HUES48 (cell line): ENCODE results near the gene RAD51B.

ENCODE experiments used
- H3K27ac ChIP-seq: one replicate; pipeline ENCODE4 v1.7.0; 2013; ENCODE audit warnings: low read depth, low read length, inconsistent platforms
- H3K27me3 ChIP-seq: 2 replicates; pipeline ENCODE4 v1.6.1; 2013; ENCODE audit warnings: mild to moderate bottlenecking, low read length; ENCODE audit not compliant: control insufficient read depth, insufficient read depth
- H3K36me3 ChIP-seq: 2 replicates; pipeline ENCODE4 v1.6.1; 2013; ENCODE audit warnings: low read length; ENCODE audit not compliant: control insufficient read depth, insufficient read depth
- H3K4me1 ChIP-seq: 2 replicates; pipeline ENCODE4 v1.6.1; 2013; ENCODE audit warnings: mild to moderate bottlenecking, low read length; ENCODE audit not compliant: control insufficient read depth, insufficient read depth
- H3K4me3 ChIP-seq: 2 replicates; pipeline ENCODE4 v1.5.1; 2013; ENCODE audit warnings: mild to moderate bottlenecking, low read depth, low read length
- H3K9ac ChIP-seq: 2 replicates; pipeline ENCODE4 v1.6.1; 2013; ENCODE audit warnings: mild to moderate bottlenecking, low read depth, low read length, moderate library complexity
- H3K9me3 ChIP-seq: 2 replicates; pipeline ENCODE4 v1.6.1; 2013; ENCODE audit warnings: low read length; ENCODE audit not compliant: control insufficient read depth, insufficient read depth

RAD51B gene

GRCh38 chr14:68705741-68706283, 886.2 kb downstream of the RAD51B start:
- no peak overlapping the region for H3K4me3 ChIP-seq
- no peaks in the 10 kb centered on the region for H3K4me1 ChIP-seq
- no peak overlapping the region for H3K27ac ChIP-seq
- H3K27me3 ChIP-seq, result no peaks in the 10 kb centered on the region
- H3K36me3 ChIP-seq, result no peaks in the 10 kb centered on the region
- no peak overlapping the region for H3K9ac ChIP-seq
- H3K9me3 ChIP-seq, result no peaks in the 10 kb centered on the region

- H3K36me3 ChIP-seq, result no peaks in the 10 kb centered on the region
- H3K4me1 ChIP-seq, result no peaks in the 10 kb centered on the region
- no peaks in the 10 kb centered on the region for H3K9me3 ChIP-seq
Measured at GRCh38 chr14:68707482-68707881, 887.9 kb downstream of the RAD51B start.

GRCh38 chr14:68708343-68708742, 888.8 kb downstream of the RAD51B start:
- Histone ChIP-seq H3K9ac (no peak overlapping the region), H3K36me3 (no peaks in the 10 kb centered on the region), H3K4me1 (no peaks in the 10 kb centered on the region), H3K4me3 (no peak overlapping the region), H3K27me3 (no peaks in the 10 kb centered on the region), H3K9me3 (no peaks in the 10 kb centered on the region), H3K27ac (no peak overlapping the region)

More at GRCh38 chr14:68707482-68707881, 887.9 kb downstream of the RAD51B start:
- Histone ChIP-seq H3K4me3 (no peak overlapping the region), H3K27ac (no peak overlapping the region), H3K27me3 (no peaks in the 10 kb centered on the region), H3K9ac (no peak overlapping the region)

- Histone ChIP-seq H3K9me3 (no peaks in the 10 kb centered on the region), H3K36me3 (no peaks in the 10 kb centered on the region), H3K4me3 (no peak overlapping the region), H3K9ac (no peak overlapping the region), H3K4me1 (no peaks in the 10 kb centered on the region), H3K27ac (no peak overlapping the region), H3K27me3 (no peaks in the 10 kb centered on the region)
Measured at GRCh38 chr14:68709007-68709406, 889.4 kb downstream of the RAD51B start.

GRCh38 chr14:68710776-68711175, 891.2 kb downstream of the RAD51B start:
- Histone ChIP-seq H3K36me3 (no peaks in the 10 kb centered on the region), H3K9me3 (no peaks in the 10 kb centered on the region), H3K27me3 (no peaks in the 10 kb centered on the region), H3K4me1 (no peaks in the 10 kb centered on the region), H3K9ac (no peak overlapping the region), H3K4me3 (no peak overlapping the region), H3K27ac (no peak overlapping the region)

GRCh38 chr14:68711561-68712309, 892.2 kb downstream of the RAD51B start:
- Histone ChIP-seq H3K4me1 (no peaks in the 10 kb centered on the region), H3K27me3 (no peaks in the 10 kb centered on the region), H3K36me3 (no peaks in the 10 kb centered on the region), H3K9me3 (no peaks in the 10 kb centered on the region), H3K4me3 (no peak overlapping the region), H3K9ac (no peak overlapping the region), H3K27ac (no peak overlapping the region)

GRCh38 chr14:68712703-68713370, 893.3 kb downstream of the RAD51B start:
- no peaks in the 10 kb centered on the region for H3K4me1 ChIP-seq
- H3K27me3 ChIP-seq, result no peaks in the 10 kb centered on the region
- no peaks in the 10 kb centered on the region for H3K36me3 ChIP-seq
- H3K9ac ChIP-seq, result no peak overlapping the region
- no peak overlapping the region for H3K4me3 ChIP-seq
- H3K27ac ChIP-seq, result no peak overlapping the region
- no peaks in the 10 kb centered on the region for H3K9me3 ChIP-seq

- Histone ChIP-seq H3K9me3 (no peaks in the 10 kb centered on the region), H3K4me3 (no peak overlapping the region), H3K4me1 (no peaks in the 10 kb centered on the region), H3K36me3 (no peaks in the 10 kb centered on the region), H3K9ac (no peak overlapping the region), H3K27ac (no peak overlapping the region), H3K27me3 (no peaks in the 10 kb centered on the region)
Measured at GRCh38 chr14:68713782-68714181, 894.2 kb downstream of the RAD51B start.

- H3K4me1 ChIP-seq, result no peaks in the 10 kb centered on the region
- no peak overlapping the region for H3K4me3 ChIP-seq
- H3K36me3 ChIP-seq, result no peaks in the 10 kb centered on the region
- H3K27me3 ChIP-seq, result no peaks in the 10 kb centered on the region
- H3K9me3 ChIP-seq, result no peaks in the 10 kb centered on the region
- H3K9ac ChIP-seq, result no peak overlapping the region
- no peak overlapping the region for H3K27ac ChIP-seq
Measured at GRCh38 chr14:68714991-68715924, 895.7 kb downstream of the RAD51B start.

GRCh38 chr14:68716698-68717097, 897.1 kb downstream of the RAD51B start:
- no peaks in the 10 kb centered on the region for H3K27me3 ChIP-seq
- H3K4me3 ChIP-seq, result no peak overlapping the region
- no peak overlapping the region for H3K9ac ChIP-seq
- H3K36me3 ChIP-seq, result no peaks in the 10 kb centered on the region
- H3K4me1 ChIP-seq, result no peaks in the 10 kb centered on the region
- no peaks in the 10 kb centered on the region for H3K9me3 ChIP-seq
- no peak overlapping the region for H3K27ac ChIP-seq
